Smooth muscle cell (in vitro differentiated cells): Measurements from ENCODE around the gene PEX7. TPM values are rescaled to one million over a fixed set of nuclear protein-coding genes. Genes with fewer than 3 reads are reported as not detected.

Experiments used
- DNase-seq: peaks from one replicate; lab custom pipeline; 2025; ENCODE audit not compliant: unreplicated experiment; lab: John Stamatoyannopoulos, UW
- H2AFZ ChIP-seq: fragments of 200-600 bp; sonication (generic); 2 replicates; pipeline ENCODE4 v1.6.0; 2016; ENCODE audit warnings: antibody characterized with exemption, low read depth, mild to moderate bottlenecking
- H3F3A ChIP-seq: fragments of 200-600 bp; sonication (generic); 2 replicates; pipeline ENCODE4 v1.6.0; 2017; ENCODE audit warnings: antibody characterized with exemption, low read depth
- H3K27ac ChIP-seq: fragments of 200-600 bp; sonication (generic); 2 replicates; pipeline ENCODE4 v1.5.1; 2016; ENCODE audit warnings: low read depth, mild to moderate bottlenecking
- H3K27me3 ChIP-seq: fragments of 200-600 bp; sonication (generic); 2 replicates; pipeline ENCODE4 v1.6.1; 2016; ENCODE audit warnings: low read depth, mild to moderate bottlenecking
- H3K36me3 ChIP-seq: fragments of 200-600 bp; sonication (generic); 2 replicates; pipeline ENCODE4 v1.5.1; 2016; ENCODE audit warnings: low read depth
- H3K4me1 ChIP-seq: fragments of 200-600 bp; sonication (generic); 2 replicates; pipeline ENCODE4 v1.5.1; 2016; ENCODE audit warnings: low read depth
- H3K4me2 ChIP-seq: fragments of 200-600 bp; sonication (generic); 2 replicates; pipeline ENCODE4 v1.6.0; 2016; ENCODE audit warnings: mild to moderate bottlenecking
- H3K4me3 ChIP-seq: fragments of 200-600 bp; sonication (generic); 2 replicates; pipeline ENCODE4 v1.5.1; 2016; ENCODE audit warnings: mild to moderate bottlenecking
- H3K79me2 ChIP-seq: fragments of 200-600 bp; sonication (generic); 2 replicates; pipeline ENCODE4 v1.6.0; 2016; ENCODE audit warnings: low read depth, mild to moderate bottlenecking
- H3K9ac ChIP-seq: fragments of 200-600 bp; sonication (generic); 2 replicates; pipeline ENCODE4 v1.6.0; 2016; ENCODE audit warnings: low read depth
- H3K9me3 ChIP-seq: fragments of 200-600 bp; sonication (generic); replicated peaks from 2 replicates; pipeline ENCODE4 v1.5.1; 2016; ENCODE audit warnings: low read depth
- H4K20me1 ChIP-seq: fragments of 200-600 bp; sonication (generic); 2 replicates; pipeline ENCODE4 v1.6.0; 2016; ENCODE audit warnings: low read depth
- CTCF ChIP-seq: fragments of 200-600 bp; sonication (generic); IDR thresholded peaks from 2 replicates; pipeline ENCODE4 v1.5.1; 2017; ENCODE audit warnings: borderline replicate concordance, mild to moderate bottlenecking, antibody characterized with exemption; ENCODE audit not compliant: insufficient read depth, poor library complexity, severe bottlenecking
- WGBS: methylation state at CpG from one replicate; pipeline ENCODE4 v1.1.7; 2016; ENCODE audit warnings: low lambda C conversion rate; 5-methylcytosine and 5-hydroxymethylcytosine counted together
- polyA plus RNA-seq: library from polyadenylated mRNA; unstranded; fragments of >200 nt; fragmentation: Nextera tagmentation; extraction: Ambion mirVana; gene quantifications from 2 replicates; pipeline ENCODE4 v1.2.1, GENCODE V29; 2016
- total RNA-seq: library from RNA; depleted of rRNA; stranded (reverse); fragments of >200 nt; gene quantifications from 2 replicates; pipeline ENCODE4 v1.2.3, GENCODE V29; 2014

Gene PEX7
- total and polyA plus RNA-seq, 2 experiments from 2014 or later, result 10.3 to 14.4 TPM

GRCh38 chr6:136831873-136832562, 9.6 kb downstream of the PEX7 start:
- no peak for DNase-seq

GRCh38 chr6:136840276-136841001, 18.0 kb downstream of the PEX7 start:
- Histone ChIP-seq H3K79me2 (no peaks in the 10 kb centered on the region), H3K4me3 (no peak overlapping the region), H3F3A (no peaks in the 10 kb centered on the region), H2AFZ (no peak overlapping the region), H3K27ac (no peak overlapping the region), H3K36me3 (no peaks in the 10 kb centered on the region), H4K20me1 (no peaks in the 10 kb centered on the region), H3K27me3 (no peaks in the 10 kb centered on the region), H3K4me1 (no peaks in the 10 kb centered on the region), H3K9ac (no peak overlapping the region), H3K4me2 (no peak overlapping the region), H3K9me3 (no peaks in the 10 kb centered on the region)
- WGBS, result 88% methylated on average over 4 of the region's 4 CpGs
- no peak for TF ChIP-seq CTCF
- DNase-seq, result no peak

More at GRCh38 chr6:136831873-136832562, 9.6 kb downstream of the PEX7 start:
- Histone ChIP-seq H2AFZ (no peak overlapping the region), H3K79me2 (no peaks in the 10 kb centered on the region), H3K9me3 (peaks cover 9% of the 10 kb centered on the region), H3K4me3 (no peak overlapping the region), H3K9ac (no peak overlapping the region), H3K27me3 (no peaks in the 10 kb centered on the region), H3F3A (no peaks in the 10 kb centered on the region), H4K20me1 (no peaks in the 10 kb centered on the region), H3K27ac (no peak overlapping the region), H3K4me2 (no peak overlapping the region), H3K4me1 (no peaks in the 10 kb centered on the region), H3K36me3 (peaks cover 23% of the 10 kb centered on the region)
- WGBS, result 92% methylated on average over 1 of the region's 1 CpG
- no peak for TF ChIP-seq CTCF

- H3K4me2 ChIP-seq, result no peak overlapping the region
- TF ChIP-seq CTCF, result no peak
- H3K27me3 ChIP-seq, result no peaks in the 10 kb centered on the region
- H3K9ac ChIP-seq, result no peak overlapping the region
- no peak overlapping the region for H3K4me3 ChIP-seq
- no peaks in the 10 kb centered on the region for H3K4me1 ChIP-seq
- no peak overlapping the region for H3K27ac ChIP-seq
- WGBS, result 95% methylated on average over 3 of the region's 3 CpGs
- no peak for DNase-seq
- no peaks in the 10 kb centered on the region for H3K9me3 ChIP-seq
- no peaks in the 10 kb centered on the region for H4K20me1 ChIP-seq
- no peaks in the 10 kb centered on the region for H3K36me3 ChIP-seq
- no peaks in the 10 kb centered on the region for H3F3A ChIP-seq
- no peak overlapping the region for H2AFZ ChIP-seq
- H3K79me2 ChIP-seq, result no peaks in the 10 kb centered on the region
Observed at GRCh38 chr6:136843210-136843609, 20.8 kb downstream of the PEX7 start.
